ENCODE results near the gene ZWILCH.

The ZWILCH gene

DNA sequence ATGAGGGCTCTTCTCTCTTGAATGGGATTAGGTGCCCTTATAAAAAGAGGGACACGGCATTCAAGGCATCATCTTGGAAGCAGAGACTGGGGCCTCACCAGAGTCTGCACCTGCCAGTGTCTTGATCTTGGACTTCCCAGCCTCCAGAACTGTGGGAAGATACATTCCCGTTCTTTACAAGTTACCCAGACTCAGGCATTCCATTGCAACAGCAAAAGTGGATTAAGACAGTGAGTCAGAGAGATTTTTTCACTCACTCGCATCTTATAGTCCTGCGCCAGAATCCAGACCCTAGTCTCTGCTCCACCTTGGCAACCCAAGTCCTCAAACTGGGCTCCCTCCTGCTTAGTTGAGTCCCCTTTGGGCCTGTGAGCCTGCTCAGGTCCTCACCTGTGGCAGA, 58.0 kb downstream of the ZWILCH start:
- no peak overlapping the region for H3K27ac ChIP-seq
- TF ChIP-seq ZFX (IDR thresholded peaks at IDR 0.05), result no peak
- TF ChIP-seq CTCF (conservative IDR thresholded peaks at IDR 0.05), result no peak

DNA sequence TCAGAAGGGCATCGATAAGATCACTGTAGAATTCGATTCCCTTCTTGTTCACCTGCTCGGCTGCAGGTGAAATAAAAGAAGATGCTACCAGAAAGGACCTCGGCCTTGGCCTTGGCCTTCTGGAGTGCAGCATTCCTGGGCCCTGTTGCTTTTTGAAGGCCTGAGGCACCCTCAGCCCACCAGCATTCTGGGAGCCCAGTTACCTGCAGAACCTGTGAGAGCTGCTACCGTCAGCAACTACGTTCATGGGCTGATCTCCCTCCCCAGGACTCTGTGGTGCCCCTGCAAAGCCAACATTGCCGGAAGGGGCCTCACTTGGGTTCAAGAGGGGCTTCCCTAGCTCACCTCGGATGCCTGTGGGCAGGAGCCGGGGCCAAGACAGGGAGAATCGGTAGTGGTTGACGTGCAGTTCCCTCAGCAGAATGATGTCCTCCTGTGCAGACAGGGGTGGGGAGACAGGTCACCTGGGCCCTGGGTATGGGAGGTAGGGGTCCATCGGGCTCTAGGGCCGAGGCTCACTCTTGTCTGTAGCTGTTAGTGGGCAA, 58.5 kb downstream of the ZWILCH start:
- no peak overlapping the region for H3K27ac ChIP-seq
- TF ChIP-seq ZFX (IDR thresholded peaks at IDR 0.05) (no peak), CTCF (conservative IDR thresholded peaks at IDR 0.05) (no peak)

GRCh38 chr15:66564136-66565041, 59.3 kb downstream of the ZWILCH start:
- H3K27ac ChIP-seq, result no peak overlapping the region
- TF ChIP-seq CTCF (conservative IDR thresholded peaks at IDR 0.05), result no peak
- no peak for TF ChIP-seq ZFX (IDR thresholded peaks at IDR 0.05)

DNA sequence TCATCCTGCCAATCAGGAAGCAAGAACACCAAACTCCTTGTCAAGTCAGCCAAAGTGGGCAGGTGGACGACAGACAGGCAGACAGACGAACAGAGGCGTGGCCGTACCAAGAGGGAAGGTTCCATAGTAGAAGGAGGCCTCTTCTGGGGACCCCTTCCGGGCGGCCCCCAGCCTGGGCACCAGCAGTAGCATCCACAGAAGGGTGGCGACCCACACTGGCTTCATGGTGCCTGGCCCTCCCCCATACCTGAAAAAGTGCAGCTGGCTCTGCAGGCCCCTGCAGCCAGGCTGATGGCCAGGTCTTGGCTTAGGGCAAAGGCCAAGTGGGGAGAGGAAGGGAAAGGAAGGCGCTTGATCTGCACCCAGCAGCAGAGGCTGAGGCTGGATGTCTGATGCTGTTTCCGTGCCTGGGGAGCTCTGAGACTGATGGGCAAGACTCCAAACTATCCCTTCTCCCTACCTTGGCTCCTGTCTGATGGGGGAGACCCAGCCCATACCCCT, 60.1 kb downstream of the ZWILCH start:
- TF ChIP-seq ZFX (IDR thresholded peaks at IDR 0.05), result no peak
- TF ChIP-seq CTCF (conservative IDR thresholded peaks at IDR 0.05), result no peak
- H3K27ac ChIP-seq, result no peak overlapping the region

DNA sequence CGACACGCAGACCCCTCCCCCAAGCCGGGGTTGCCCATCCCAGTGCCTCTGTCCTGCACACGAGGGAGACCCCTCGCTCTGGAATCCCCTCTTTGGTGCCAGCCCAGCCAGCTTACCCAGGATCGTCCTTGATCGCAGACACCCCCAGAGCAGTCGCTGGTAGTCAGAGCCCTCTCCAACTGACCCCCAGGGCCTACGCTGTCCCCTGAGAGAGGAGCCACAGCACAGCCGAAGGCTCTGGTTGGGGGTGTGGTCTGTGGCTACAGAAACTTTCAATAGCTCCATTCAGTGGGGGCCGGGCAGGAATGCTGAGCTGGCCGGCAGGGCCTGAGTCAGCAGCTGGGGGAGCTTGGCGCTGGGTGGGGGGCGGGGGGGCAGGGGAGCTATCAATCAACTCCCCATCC, 60.6 kb downstream of the ZWILCH start, which contains the start of gene LCTL:
LCTL (minus strand) TSS at position 258 of the 404 bp plus-strand sequence. CDS start 633 bp downstream, outside the sequence.
- no peak within 1 kb of the TSS; the same call in 1 of the 2 replicates for H3K27ac ChIP-seq
- TF ChIP-seq ZFX (IDR thresholded peaks at IDR 0.05), result no peak
- TF ChIP-seq CTCF (conservative IDR thresholded peaks at IDR 0.05), result no peak

DNA sequence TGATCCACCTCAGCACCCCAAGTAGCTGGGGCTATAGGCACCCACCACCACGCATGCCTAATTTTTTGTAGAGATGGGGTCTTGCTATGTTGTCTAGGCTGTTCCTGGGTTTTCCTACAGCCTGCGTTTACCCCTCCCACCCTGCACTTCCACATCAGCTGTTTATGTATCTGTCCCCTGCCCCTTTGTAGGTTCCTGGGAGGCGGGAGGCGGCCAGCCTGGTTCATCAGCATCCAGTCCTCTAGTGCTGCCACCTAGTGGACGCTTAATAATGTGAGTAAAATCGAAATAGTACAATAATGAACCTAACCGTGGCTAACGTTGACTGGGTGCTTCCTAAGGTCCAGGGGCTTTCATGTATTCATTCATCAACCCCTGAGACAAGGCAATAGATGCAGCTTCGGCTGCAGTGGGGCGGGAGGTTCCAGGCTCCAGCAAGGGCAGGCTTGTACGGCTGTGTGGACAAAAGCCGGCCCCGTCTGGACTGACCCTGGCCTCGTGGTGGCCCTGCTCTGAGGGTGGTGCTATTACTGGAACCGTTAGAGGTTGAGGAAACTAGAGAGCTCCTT, 61.9 kb downstream of the ZWILCH start:
- no peak overlapping the region; the same call in 1 of the 2 replicates for H3K27ac ChIP-seq
- TF ChIP-seq CTCF (conservative IDR thresholded peaks at IDR 0.05) (peak; percentile 89), ZFX (IDR thresholded peaks at IDR 0.05) (no peak)

DNA sequence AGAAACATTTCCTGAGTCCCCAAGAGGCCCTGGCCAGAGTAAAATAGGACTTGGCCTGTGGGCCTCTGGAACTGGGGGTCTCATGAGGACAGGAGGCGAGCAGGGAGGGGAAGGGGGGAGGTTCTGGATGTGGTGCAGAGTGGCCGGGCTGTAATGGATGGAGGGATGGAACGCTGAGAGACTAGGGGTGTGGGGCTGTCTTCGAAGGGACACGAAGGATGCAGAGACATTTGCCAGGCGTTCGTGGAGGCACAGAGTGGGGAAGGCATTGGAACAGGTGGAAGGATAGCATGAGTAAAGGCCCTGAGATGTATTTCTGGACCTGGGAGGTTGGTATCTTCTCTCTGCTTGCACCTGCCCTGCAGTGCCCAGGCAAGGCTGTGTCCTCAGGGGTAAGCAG, 62.8 kb downstream of the ZWILCH start:
- H3K27ac ChIP-seq, result no peak overlapping the region
- TF ChIP-seq CTCF (conservative IDR thresholded peaks at IDR 0.05), result no peak
- TF ChIP-seq ZFX (IDR thresholded peaks at IDR 0.05), result no peak
